HG03196 (cell line): ENCODE measurements around the gene FKBP5.

Experiments
- ATAC-seq: cut with Tn5 transposase; IDR thresholded peaks from one replicate; pipeline ENCODE4 v1.9.1; 2021; ENCODE audit not compliant: unreplicated experiment

Gene FKBP5

DNA sequence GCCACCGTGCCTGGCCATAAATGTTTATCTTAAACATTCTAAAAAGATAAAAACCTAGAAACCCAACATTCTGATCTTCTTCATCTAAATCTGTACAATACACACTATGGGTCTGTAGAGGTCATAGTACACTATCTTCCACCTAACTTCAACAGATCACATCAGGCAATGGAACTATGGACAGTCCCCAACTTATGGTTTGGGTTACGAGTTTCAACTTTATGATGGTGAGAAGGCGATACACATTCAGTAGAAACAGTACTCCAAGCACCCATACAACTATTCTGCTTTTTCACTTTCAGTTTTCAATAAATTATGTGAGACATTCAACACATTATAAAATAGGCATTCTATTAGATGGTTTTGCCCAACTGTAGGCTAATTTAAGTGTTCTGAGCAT lies 23.1 kb downstream of the FKBP5 start:
- no peak for ATAC-seq

DNA sequence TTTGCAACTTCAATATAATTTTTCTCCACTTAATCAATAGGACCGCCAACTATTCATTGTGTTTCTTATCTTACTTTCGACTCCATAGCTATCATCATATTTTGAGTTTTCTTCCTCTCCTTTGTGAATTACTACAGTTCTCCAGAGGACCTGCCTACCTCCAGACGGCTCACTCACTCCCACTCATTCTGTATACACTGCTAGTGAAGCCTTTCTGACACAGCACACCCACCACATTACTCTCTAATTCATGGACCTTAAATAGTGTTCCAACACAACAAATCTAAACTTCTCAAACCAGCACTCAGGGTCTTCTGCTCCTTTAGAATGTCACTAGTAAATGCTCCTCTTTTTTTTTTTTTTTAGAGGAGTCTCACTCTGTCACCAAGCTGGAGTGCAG lies 23.8 kb downstream of the FKBP5 start:
- no peak for ATAC-seq

DNA sequence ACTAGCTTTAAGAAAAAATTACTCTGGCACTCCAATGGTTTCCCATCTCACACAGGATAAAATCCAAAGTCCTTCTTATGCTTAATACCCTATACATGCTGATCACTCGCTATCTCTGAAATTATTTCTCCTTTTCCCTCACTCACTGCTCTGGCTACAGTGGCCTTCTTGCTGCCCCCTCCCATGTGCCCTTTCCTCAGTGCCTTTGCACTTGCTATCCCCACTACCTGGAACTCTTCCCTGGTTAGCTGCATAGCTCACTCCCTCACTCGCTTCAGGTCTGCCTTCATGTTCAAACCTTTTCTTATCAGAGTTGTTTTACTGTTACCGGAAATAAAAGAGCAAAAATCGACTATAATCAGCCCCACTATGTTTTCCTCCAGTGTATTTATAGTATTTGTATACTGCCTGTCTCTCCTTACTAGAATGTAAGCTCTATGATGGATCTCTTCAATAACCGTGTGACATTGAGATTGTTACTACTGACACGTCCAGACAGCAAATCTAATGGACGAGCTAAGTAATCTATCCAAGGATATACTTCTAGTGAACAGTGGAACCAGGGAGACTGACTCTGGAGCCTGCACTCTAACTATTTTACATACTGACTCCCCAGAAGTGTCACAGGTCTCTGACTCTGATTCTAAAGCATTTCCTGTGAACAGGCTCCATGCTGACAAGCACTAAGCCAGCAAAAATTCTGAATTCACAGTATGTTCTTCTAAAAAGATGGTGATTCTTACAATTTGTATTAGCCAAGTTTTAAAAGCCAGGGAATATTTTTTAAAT lies 25.1 kb downstream of the FKBP5 start:
- ATAC-seq, result no peak

DNA sequence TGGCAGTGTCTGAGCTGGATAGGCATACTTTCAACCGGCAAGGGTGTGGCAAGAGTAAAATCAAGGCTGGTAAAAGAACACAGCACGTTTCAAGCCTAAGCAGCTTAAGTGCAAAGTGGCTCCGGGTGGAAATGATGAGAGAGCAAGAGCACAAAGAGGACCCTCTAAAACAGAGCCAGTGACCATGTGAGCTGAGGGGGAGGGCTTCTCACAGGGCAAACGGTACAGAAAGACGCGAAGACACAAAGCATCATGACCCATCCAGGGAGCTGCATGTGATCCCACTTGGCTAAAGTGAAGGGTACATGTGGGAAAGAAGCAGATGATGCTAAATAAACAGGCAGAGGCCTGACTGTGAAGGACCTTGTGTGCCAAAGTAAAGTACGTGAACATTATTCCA lies 25.7 kb downstream of the FKBP5 start:
- no peak for ATAC-seq

DNA sequence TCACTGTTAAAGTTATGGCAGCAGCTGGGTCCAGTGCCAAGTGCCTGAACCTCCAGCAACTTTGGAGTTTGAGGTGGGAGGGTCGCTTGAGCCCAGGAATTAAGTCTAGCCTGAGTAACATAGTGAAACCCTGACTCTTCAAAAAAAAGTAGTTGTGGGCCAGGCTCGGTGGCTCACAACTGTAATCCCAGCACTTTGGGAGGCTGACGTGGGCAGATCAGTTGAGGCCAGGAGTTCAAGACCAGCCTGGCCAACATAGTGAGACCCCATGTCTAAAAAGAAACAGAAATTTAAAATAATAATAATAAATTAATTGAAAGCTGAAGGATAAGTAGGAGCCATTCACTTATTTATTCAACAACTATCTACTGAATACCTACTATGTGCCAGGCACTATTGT lies 33.8 kb downstream of the FKBP5 start:
- ATAC-seq, result no peak

DNA sequence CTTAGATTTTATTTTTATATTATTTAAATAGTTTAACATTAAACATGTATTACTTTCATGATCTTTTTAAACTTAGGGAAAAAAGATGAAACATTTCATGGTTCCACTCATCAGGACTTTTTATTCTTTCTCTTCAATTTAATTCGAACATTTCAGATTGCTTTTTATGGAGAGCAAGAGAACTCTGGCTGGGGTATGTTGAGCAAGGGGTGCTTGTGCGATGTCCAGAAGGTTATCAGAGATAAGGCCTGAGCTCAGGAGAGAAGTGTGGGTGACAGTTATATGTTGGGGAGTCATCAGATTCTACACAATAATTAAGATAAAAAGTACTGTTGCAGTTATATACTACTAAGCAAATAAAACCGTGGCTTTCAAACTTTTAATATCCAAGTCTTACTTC lies 37.5 kb downstream of the FKBP5 start:
- no peak for ATAC-seq

DNA sequence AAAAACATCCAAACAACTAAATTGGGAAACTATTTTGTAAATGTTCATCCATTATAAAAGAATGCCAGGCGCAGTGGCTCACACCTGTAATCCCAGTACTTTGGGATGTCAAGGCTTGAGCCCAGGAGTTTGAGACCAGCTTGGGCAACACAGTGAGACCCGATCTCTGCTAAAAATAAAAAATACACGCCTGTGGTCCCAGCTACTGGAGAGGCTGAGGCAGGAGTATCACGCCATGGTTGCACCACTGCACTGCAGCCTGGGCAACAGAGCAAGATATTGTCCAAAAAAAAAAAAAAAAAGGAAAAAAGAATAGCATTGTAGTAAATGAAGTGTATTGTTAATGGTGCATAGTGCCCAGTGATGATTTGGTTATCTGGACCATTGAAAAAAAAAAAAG lies 38.7 kb downstream of the FKBP5 start:
- no peak for ATAC-seq

DNA sequence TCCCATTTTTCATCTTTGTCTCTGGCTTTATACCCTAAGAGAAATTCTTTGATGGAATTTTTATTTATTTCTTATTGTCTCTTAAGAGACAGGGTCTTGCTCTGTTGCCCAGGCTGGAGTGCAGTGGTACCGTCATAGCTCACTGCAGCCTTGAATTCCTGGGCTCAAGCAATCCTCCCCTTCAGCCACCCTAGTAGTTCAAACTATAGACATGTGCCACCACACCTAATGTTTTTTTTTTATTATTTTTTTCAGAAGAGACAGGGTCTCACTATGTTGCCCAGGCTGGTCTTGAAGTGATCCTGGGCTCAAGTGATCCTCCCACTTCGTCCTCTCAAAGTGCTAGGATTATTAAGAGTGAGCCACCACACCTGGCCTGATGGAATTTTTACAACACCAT lies 40.5 kb downstream of the FKBP5 start:
- no peak for ATAC-seq

DNA sequence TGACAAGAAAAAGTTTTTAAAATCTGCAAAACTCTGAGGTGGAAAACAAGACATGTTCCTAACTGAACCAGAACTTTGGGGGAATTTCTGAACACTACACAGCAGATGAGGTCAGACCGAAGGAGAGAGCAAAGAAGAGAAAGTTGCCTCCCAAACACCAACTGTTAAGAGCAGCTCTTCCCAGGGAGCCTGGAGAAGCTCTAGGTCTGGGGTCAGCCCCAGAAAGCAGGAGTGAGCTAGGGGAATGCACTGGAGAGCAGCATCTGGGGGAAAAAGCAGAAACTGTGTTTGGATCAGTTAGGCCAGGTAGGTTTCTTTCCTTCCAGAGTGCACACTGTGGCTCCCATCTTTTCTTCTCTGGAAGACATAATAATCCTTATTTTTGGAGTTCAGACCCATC lies 41.3 kb downstream of the FKBP5 start:
- ATAC-seq, result no peak

DNA sequence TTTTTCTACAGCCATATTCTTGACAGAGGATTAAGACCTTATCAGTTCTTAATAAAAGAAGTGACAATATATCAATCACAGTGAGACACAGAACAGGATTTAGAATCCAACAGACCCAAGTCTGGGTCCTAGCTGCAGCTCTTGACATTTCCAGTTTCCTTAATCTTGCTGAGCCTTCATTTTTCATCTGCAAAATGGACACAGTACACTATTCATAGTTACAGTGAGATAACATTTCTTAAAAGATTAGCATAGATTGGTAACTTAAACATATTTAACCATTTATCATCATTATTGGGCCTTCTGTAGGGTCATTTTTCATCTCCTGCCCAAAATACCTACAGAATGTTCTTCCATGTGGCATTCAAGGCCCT lies 45.6 kb downstream of the FKBP5 start:
- ATAC-seq, result no peak

DNA sequence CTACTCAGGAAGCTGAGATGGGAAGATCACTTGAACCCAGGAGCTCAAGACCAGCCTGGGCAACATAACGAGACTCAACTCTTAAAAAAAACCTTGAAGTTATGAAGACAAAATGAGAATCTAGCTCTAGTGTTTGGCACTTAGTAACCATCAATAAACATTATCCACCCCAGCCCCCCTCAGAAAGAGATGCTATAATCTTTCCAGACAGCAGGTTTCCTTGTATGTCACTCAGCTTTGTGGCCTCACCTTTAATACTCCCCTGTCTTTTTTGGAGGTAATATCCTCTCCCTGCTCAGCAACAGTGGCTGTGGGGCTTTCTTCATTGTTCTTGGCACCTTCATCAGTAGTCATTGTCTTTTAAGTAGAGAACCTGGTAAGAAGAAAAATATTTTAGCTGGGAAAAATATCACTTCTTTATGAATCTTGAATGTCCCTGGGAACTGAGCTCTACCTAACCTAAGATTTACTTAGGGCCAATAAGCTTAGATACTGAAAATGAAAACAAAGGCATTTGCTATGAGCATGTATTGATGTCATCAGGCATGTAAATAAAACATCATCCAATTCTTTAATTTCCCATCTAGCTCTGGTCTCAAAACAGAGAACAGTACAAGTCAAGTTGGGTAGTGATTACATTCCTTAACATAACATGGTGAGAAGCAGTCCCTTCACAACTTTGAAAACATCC lies 46.1 kb downstream of the FKBP5 start:
- no peak for ATAC-seq

DNA sequence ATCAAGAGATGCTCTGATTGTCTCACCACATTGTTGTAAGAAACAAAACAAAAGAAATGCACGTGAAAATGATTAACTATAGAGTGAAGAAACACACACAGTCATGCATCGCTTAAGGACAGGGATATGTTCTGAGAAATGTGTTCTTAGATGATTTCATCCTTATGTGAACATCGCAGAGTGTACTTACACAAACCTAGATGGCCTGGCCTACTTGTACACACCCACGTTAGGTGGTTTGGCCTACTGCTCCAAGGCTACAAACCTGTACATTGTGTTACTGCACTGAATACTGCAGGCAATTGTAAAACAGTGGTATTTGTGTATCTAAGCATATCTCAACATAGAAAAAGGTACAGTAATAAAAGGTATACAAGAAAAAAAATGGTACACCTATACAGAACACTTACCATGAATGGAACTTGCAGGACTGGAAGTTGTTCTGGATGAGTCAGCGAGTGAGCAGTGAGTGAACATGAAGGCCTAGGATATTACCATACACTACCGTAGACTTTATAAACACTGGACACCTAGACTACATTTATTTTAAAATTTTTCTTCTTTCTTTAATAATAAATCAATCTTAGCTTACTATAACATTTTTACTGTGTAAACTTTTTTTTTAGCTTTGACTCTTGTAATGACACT lies 48.6 kb downstream of the FKBP5 start:
- ATAC-seq, result no peak

DNA sequence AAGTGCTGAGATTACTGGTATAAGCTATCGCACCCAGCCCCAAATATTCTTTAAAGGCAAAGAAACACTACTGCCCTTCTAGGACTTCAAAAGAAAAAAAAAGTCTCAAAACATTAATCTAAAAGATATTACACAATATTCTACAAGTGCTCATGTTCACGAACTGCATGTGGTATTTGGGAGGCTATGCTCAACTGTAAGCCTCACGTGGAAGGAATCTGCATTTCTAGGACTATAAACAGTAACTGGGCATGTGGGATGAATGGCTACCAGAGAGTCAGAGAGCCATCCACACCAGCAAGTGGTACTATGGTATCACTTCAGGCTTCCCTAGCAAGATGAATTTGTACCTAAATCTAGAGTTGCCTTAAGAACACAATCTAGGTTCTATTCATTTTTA lies 50.0 kb downstream of the FKBP5 start:
- no peak for ATAC-seq

DNA sequence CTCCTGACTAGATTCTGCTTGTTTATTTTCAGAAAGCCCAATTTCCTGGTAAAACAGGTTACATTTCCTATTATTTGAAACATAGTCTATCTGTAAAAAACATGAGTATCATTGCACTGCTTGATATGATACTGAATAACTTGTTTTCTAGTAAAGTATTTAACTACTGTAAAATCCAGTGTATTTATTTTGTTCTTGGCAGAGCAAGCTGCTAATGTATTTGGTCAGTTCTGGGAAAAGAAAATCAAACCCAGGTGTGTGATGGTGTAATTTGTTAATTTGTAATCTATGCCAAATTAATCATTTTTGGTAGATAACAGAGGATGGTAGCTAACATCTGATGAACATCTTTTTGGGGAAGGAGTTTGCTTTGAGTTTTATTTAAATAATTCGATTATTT lies 50.8 kb downstream of the FKBP5 start:
- ATAC-seq, result no peak

DNA sequence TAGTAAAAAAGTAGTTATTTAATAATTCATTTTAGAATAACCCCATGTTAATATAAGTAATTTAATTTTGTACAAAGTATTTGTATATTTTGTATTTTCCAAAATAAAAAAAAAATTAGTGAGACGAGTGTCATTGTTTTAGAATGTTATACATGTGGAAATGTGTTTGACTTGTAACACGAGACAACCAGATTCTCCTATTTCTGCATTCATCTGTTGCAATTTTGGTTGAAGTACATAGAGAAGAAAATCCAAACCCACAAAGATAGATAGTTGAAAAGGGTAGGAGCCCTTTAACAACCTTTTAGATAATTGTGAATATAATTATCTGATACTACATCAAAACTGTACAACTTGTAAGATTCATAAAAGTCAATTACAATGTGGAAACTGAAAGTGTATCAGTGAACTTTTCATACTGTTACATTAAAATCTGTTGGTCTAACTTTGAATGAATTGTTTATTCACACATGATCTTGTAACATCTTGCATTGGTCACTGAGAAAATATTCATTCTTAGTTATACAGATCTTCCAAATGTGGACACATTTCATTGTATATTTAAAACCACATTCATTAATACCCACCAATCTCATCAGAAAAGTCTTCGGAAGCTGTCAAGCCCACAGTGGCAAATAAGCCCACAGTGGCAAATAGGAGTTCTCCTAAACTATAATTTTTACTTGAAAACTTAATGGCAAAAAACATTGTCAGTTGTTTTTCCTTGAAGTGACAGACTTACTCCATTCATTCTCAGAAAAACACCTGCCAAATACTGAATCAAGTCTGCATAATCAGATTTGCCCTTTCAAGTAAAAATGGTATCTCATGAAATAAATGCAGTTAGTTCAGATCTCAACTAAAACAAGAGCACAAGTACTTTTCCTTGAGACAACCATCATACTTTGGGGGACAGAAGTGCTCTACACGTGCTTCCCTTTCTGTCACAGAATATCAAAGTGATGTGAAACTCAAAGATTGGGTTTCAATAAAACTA lies 52.8 kb downstream of the FKBP5 start:
- no peak for ATAC-seq

DNA sequence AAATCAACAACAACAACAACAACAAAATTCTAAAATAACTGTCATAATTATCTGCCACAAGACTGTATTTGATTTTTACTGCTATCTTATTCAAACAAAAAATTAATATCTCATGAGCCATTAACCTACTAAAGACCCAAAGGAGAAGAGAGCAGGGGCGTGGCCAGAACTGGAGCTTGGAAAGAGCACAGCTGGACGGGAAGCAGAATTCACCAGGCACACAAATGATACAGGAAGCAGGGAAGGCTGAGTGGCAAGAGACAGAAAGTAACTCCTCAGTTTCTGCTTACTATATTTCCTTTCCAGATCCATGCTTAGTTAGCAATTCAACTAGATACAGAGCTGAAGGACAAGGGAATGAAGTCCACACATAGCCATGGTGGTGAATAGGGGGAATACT lies 54.4 kb downstream of the FKBP5 start:
- ATAC-seq, result no peak

DNA sequence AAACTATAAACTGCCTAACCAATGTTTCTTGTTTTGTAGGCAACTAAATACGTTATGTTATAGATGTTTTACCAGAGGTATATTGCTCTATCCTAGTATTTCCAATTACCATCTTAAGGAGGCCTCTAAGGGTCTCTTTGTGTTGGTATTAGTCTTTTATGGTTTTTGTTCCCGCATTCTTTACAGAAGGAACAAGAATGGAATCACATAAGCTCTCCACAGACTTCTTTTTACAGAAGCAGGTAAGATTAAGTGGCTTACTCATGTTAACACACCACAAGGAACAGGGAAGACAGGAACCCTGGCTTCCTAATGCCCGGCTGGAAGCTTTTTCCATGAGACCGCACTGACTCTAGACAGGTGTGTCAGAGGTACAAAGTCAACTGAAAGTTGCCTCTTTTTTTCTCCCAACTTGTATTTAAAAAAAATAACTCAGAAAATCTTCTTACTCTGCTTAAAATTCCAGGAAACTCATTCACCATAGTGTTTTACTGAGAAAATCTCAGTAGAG lies 55.1 kb downstream of the FKBP5 start:
- no peak for ATAC-seq

DNA sequence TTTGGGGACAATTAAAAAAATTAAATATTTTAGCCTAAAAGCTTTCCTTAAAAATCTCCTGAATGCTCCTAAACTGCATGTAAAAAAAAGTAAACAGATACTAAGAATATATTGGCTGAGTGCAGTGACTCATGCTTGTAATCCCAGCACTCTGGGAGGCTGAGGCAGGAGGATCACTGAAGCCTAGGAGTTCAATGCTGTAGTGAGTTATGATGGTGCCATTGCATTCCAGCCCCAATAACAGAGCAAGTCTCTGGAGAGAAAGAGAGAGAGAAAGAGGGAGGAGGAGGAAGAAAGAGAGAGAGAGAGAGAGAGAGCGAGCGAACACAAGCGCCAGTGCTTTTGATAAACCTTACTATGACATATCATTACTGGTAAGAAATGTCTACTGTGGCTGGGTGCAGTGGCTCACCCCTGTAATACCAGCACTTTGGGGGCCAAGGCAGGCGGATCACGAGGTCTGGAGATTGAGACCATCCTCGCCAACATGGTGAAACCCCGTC lies 58.8 kb downstream of the FKBP5 start:
- ATAC-seq, result no peak

DNA sequence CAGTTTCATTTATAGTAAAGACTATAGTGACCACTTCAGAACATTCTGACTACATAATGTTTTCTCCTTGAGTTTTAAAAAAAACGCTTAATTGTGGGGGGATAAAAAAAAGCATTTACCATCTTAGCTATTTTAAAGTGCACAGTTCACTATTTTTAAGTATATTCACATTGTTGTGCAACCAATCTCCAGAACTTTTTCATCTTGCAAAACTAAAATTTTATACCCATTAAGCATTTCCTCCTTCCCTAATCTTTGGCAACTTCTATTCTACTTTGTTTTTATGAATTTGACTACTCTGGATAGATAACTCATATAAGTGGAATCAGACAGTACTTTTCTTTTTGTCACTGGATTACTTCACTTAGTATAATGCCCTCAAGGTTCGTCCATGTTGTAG lies 62.3 kb downstream of the FKBP5 start:
- no peak for ATAC-seq

DNA sequence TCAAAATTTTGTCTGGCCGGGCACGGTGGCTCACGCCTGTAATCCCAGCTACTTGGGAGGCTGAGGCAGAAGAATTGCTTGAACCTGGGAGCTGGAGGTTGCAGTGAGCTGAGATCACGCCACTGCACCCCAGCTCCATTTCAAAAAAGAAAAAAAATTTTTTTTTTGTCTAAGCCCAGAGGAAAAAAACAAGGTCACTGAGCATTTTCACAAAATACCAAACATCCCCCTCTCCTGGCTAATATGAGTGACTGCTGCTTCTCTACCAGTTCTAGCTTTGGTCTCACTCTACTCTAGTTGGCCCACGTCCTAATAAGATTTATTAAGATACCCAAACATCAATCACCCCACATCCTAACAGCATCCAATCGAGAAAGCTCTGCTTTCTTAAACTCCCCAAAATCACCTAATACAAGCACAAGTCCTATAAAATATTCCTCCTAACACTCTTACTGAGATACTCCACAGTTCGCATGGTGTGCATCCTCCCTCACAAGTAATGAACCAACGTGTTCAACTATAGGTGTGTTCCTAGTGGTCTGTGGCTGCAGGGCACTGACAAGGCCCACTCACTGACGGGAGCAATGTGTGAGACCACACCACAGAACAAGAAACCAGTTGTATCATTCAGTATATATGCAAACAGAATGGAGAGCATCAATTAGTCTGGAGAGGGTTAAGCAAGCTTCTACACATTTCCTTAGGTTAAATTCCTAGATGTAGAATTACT lies 64.2 kb downstream of the FKBP5 start:
- no peak for ATAC-seq
